Caco-2 (cell line): Measurements from ENCODE around the gene ABCC1. TPM values are rescaled to one million over a fixed set of nuclear protein-coding genes. Genes with fewer than 3 reads are reported as not detected.

Source experiments
- BruUV-seq: library from RNA; stranded (reverse); fragments of 400-500 nt; replicated peaks from 2 replicates; lab custom pipeline; 2021; lab: Mats Ljungman, UMichigan
- CTCF ChIA-PET: fragments of 300-600 bp; sonication (Branson Sonifier 250); formaldehyde crosslinking; loops from one replicate; lab custom pipeline; 2022; ENCODE audit warnings: antibody characterized with exemption; lab: Charles Lee
- POLR2A ChIA-PET: fragments of 300-600 bp; sonication (Branson Sonifier 250); formaldehyde crosslinking; loops from one replicate; lab custom pipeline; 2022; ENCODE audit warnings: antibody characterized with exemption; lab: Charles Lee
- DNase-seq, 2 experiments: peaks; one replicate each; pipeline versions ENCODE4 v3.0.0 to v3.0.0-alpha.2; 2020 to 2022
- H3K27me3 ChIP-seq: replicated peaks from 2 replicates; pipeline ENCODE4 v1.6.0; 2011; ENCODE audit warnings: low read length; ENCODE audit not compliant: control insufficient read depth, insufficient read depth
- H3K36me3 ChIP-seq: 2 replicates; pipeline ENCODE4 v1.5.1; 2011; ENCODE audit warnings: low read length; ENCODE audit not compliant: control insufficient read depth, insufficient read depth
- H3K4me1 ChIP-seq: fragments of 250-450 bp; sonication (Bioruptor Pico); 2 replicates; pipeline ENCODE4 v1.5.1; 2020; ENCODE audit warnings: mild to moderate bottlenecking
- H3K4me3 ChIP-seq: 2 replicates; pipeline ENCODE4 v1.5.1; 2011; ENCODE audit warnings: low read depth, mild to moderate bottlenecking, control low read depth, low read length
- H3K9me3 ChIP-seq: fragments of 250-450 bp; sonication (Bioruptor Pico); 2 replicates; pipeline ENCODE4 v1.5.1; 2020; ENCODE audit warnings: mild to moderate bottlenecking, moderate library complexity
- H3K27ac Mint-ChIP-seq: one replicate; pipeline ENCODE4 v1.8.0; 2022; ENCODE audit warnings: mixed read lengths; ENCODE audit not compliant: unreplicated experiment
- H3K27me3 Mint-ChIP-seq: one replicate; pipeline ENCODE4 v1.8.0; 2022; ENCODE audit warnings: mixed read lengths; ENCODE audit not compliant: insufficient read depth, unreplicated experiment
- H3K36me3 Mint-ChIP-seq: one replicate; pipeline ENCODE4 v1.8.0; 2022; ENCODE audit warnings: mild to moderate bottlenecking, mixed read lengths; ENCODE audit not compliant: insufficient read depth, unreplicated experiment
- H3K4me1 Mint-ChIP-seq: one replicate; pipeline ENCODE4 v1.8.0; 2022; ENCODE audit warnings: low read depth, mixed read lengths; ENCODE audit not compliant: unreplicated experiment
- H3K4me3 Mint-ChIP-seq: one replicate; pipeline ENCODE4 v1.8.0; 2022; ENCODE audit warnings: mild to moderate bottlenecking, moderate library complexity, mixed read lengths; ENCODE audit not compliant: unreplicated experiment
- H3K9me3 Mint-ChIP-seq: one replicate; pipeline ENCODE4 v1.8.0; 2022; ENCODE audit warnings: mixed read lengths; ENCODE audit not compliant: unreplicated experiment
- intact Hi-C: fragments of 100-400 bp; cut with micrococcal nuclease; formaldehyde crosslinking; loops from one replicate; pipeline ENCODE4 v1.10.0; 2022; ENCODE audit not compliant: unreplicated experiment
- total RNA-seq: library from RNA; stranded (reverse); gene quantifications from 2 replicates; pipeline ENCODE4 v1.2.3, GENCODE V29; 2022
- TF ChIP-seq, protein P1 (sequence below), 2 experiments: fragments of 200-600 bp in 1 of 2; IDR thresholded peaks; 1 replicate in 1 of 2; 2 replicates in 1 of 2; pipeline versions ENCODE4 v1.5.1 to v1.8.0; 2011 to 2022; ENCODE audit warnings: antibody characterized with exemption in 1 of 2, control low read depth in 1 of 2, inconsistent platforms in 1 of 2, low read depth in 1 of 2, low read length in 1 of 2, mild to moderate bottlenecking in 1 of 2, moderate library complexity in 1 of 2; ENCODE audit not compliant: insufficient read depth in 1 of 2, severe bottlenecking in 1 of 2, unreplicated experiment in 1 of 2

Gene ABCC1
- total RNA-seq, 1 experiment from 2014 or later, result 22.3 TPM

- no peaks in the 10 kb centered on the region; the same call in 1 of the 2 replicates for H3K27me3 ChIP-seq
- Mint-ChIP-seq H3K4me1 (no peaks in the 10 kb centered on the region), H3K9me3 (no peaks in the 10 kb centered on the region), H3K4me3 (no peak overlapping the region), H3K36me3 (peaks cover 34% of the 10 kb centered on the region), H3K27ac (no peak overlapping the region), H3K27me3 (no peaks in the 10 kb centered on the region)
- no peaks in the 10 kb centered on the region for H3K4me1 ChIP-seq
- intact Hi-C loops, result no loop called here
- H3K9me3 ChIP-seq, result no peaks in the 10 kb centered on the region
- CTCF ChIA-PET, result no interaction called here
- BruUV-seq, result no TSS peak
- TF ChIP-seq, protein P1, sequence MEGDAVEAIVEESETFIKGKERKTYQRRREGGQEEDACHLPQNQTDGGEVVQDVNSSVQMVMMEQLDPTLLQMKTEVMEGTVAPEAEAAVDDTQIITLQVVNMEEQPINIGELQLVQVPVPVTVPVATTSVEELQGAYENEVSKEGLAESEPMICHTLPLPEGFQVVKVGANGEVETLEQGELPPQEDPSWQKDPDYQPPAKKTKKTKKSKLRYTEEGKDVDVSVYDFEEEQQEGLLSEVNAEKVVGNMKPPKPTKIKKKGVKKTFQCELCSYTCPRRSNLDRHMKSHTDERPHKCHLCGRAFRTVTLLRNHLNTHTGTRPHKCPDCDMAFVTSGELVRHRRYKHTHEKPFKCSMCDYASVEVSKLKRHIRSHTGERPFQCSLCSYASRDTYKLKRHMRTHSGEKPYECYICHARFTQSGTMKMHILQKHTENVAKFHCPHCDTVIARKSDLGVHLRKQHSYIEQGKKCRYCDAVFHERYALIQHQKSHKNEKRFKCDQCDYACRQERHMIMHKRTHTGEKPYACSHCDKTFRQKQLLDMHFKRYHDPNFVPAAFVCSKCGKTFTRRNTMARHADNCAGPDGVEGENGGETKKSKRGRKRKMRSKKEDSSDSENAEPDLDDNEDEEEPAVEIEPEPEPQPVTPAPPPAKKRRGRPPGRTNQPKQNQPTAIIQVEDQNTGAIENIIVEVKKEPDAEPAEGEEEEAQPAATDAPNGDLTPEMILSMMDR (IDR thresholded peaks at IDR 0.05; ENCODE audit: insufficient read depth in 1 of 2, low read depth in 1 of 2, low read length in 1 of 2, severe bottlenecking in 1 of 2, unreplicated experiment in 1 of 2), result no peak
- H3K4me3 ChIP-seq, result no peak overlapping the region
- POLR2A ChIA-PET, result no interaction called here
- H3K36me3 ChIP-seq, result peaks cover 6% of the 10 kb centered on the region
- no peak for DNase-seq
Observed at GRCh38 chr16:16154281-16154951, 205.0 kb downstream of the ABCC1 start.

GRCh38 chr16:16155234-16155633 is 205.8 kb downstream of the ABCC1 start:
- no peaks in the 10 kb centered on the region for H3K27me3 Mint-ChIP-seq
- CTCF ChIA-PET, result no interaction called here
- TF ChIP-seq, protein P1 (IDR thresholded peaks at IDR 0.05; ENCODE audit: insufficient read depth in 1 of 2, low read depth in 1 of 2, low read length in 1 of 2, severe bottlenecking in 1 of 2, unreplicated experiment in 1 of 2), result no peak
- Histone ChIP-seq H3K27me3 (no peaks in the 10 kb centered on the region; the same call in 1 of the 2 replicates), H3K36me3 (peaks cover 6% of the 10 kb centered on the region), H3K4me3 (no peak overlapping the region), H3K9me3 (no peaks in the 10 kb centered on the region), H3K4me1 (no peaks in the 10 kb centered on the region)
- intact Hi-C loops, result no loop called here
- BruUV-seq, result no TSS peak
- H3K27ac Mint-ChIP-seq, result no peak overlapping the region
- POLR2A ChIA-PET, result no interaction called here
- peaks cover 40% of the 10 kb centered on the region for H3K36me3 Mint-ChIP-seq
- no peaks in the 10 kb centered on the region for H3K4me1 Mint-ChIP-seq
- DNase-seq, result no peak
- H3K4me3 Mint-ChIP-seq, result no peak overlapping the region
- H3K9me3 Mint-ChIP-seq, result no peaks in the 10 kb centered on the region

DNA sequence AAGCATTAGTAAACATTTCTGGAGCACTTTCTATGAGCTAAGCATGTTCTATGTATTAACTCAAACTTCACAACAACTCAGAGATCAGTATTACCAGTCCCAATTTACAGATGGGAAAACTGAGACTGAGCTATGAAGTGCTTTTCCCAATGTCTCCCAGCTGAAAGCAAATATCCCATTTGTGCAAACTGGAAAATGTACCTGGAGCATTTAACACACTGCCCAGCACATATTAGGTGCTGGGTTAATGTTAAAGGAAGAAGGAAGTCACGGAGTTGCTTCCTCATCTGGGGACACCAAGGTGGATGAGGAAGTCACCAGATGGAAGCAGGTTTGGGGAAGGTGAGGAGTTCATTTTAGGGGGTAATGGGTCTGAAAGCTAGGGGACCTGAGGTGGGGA is 207.8 kb downstream of the ABCC1 start:
- no TSS peak for BruUV-seq
- no peak for DNase-seq
- TF ChIP-seq, protein P1 (IDR thresholded peaks at IDR 0.05; ENCODE audit: insufficient read depth in 1 of 2, low read depth in 1 of 2, low read length in 1 of 2, severe bottlenecking in 1 of 2, unreplicated experiment in 1 of 2), result no peak
- ChIA-PET POLR2A (no interaction called here), CTCF (no interaction called here)
- Mint-ChIP-seq H3K9me3 (no peaks in the 10 kb centered on the region), H3K36me3 (peaks cover 36% of the 10 kb centered on the region), H3K27me3 (no peaks in the 10 kb centered on the region), H3K4me1 (no peaks in the 10 kb centered on the region), H3K27ac (no peak overlapping the region), H3K4me3 (no peak overlapping the region)
- Histone ChIP-seq H3K4me1 (no peaks in the 10 kb centered on the region), H3K4me3 (no peak overlapping the region), H3K27me3 (no peaks in the 10 kb centered on the region; the same call in 1 of the 2 replicates), H3K9me3 (no peaks in the 10 kb centered on the region), H3K36me3 (peaks cover 7% of the 10 kb centered on the region)
- intact Hi-C loops, result no loop called here
